HepG2 (cell line): ENCODE data around the gene UCP2. TPM values are rescaled to one million over a fixed set of nuclear protein-coding genes. Genes with fewer than 3 reads are reported as not detected.

ENCODE experiments used
- IKZF4 ChIP-seq: sonication (generic); formaldehyde crosslinking; IDR thresholded peaks from 2 replicates; pipeline ENCODE4 v1.5.1; 2020; ENCODE audit warnings: borderline replicate concordance, mild to moderate bottlenecking, low read depth, missing genetic modification reagents; ENCODE audit errors: not compliant biosample characterization
- KAT2B ChIP-seq: fragments of 150-350 bp; IDR thresholded peaks from 2 replicates; pipeline ENCODE4 v1.6.1; 2014; ENCODE audit warnings: low read depth, low read length, borderline replicate concordance
- KIAA2018 ChIP-seq: sonication (generic); formaldehyde crosslinking; IDR thresholded peaks from 2 replicates; pipeline ENCODE4 v1.5.0; 2020; ENCODE audit warnings: mild to moderate bottlenecking, missing genetic modification reagents, borderline replicate concordance
- RXRA ChIP-seq: sonication (generic); formaldehyde crosslinking; IDR thresholded peaks from 2 replicates; pipeline ENCODE4 v1.5.1; 2020; ENCODE audit warnings: missing genetic modification reagents
- ZBTB44 ChIP-seq: sonication (generic); formaldehyde crosslinking; IDR thresholded peaks from 2 replicates; pipeline ENCODE4 v1.4.0; 2020; ENCODE audit warnings: missing genetic modification reagents
- ZGPAT ChIP-seq: IDR thresholded peaks from 2 replicates; pipeline ENCODE4 v1.6.1; 2016; ENCODE audit warnings: mild to moderate bottlenecking
- polyA plus RNA-seq, 8 experiments: library from polyadenylated mRNA; depleted of rRNA in 3 of 8; stranded (reverse) in 7 of 8; unstranded in 1 of 8; fragments of >200 nt; fragmentation: Illumina TruSeq in 4 of 8; extraction: Trizol in 4 of 8; gene quantifications; 2 replicates each; pipeline versions ENCODE4 v1.2.1 to v1.2.3, GENCODE V29; 2011 to 2016; ENCODE audit warnings: low read depth in 4 of 8, missing spikeins in 1 of 8, mixed read lengths in 1 of 8; ENCODE audit not compliant: insufficient read depth in 1 of 8
- total RNA-seq, 5 experiments: library from RNA; depleted of rRNA; stranded (reverse); fragments of >200 nt; fragmentation: Illumina TruSeq; extraction: Trizol; gene quantifications; 2 replicates each; pipeline ENCODE4 v1.2.3, GENCODE V29; 2016; ENCODE audit warnings: low read depth in 1 of 5

The UCP2 gene
- total and polyA plus RNA-seq, 2 of the 13 experiments (the other 11 are each of a cell fraction or from before 2014, with no cell fraction given) = 2.7 to 3.2 TPM

DNA sequence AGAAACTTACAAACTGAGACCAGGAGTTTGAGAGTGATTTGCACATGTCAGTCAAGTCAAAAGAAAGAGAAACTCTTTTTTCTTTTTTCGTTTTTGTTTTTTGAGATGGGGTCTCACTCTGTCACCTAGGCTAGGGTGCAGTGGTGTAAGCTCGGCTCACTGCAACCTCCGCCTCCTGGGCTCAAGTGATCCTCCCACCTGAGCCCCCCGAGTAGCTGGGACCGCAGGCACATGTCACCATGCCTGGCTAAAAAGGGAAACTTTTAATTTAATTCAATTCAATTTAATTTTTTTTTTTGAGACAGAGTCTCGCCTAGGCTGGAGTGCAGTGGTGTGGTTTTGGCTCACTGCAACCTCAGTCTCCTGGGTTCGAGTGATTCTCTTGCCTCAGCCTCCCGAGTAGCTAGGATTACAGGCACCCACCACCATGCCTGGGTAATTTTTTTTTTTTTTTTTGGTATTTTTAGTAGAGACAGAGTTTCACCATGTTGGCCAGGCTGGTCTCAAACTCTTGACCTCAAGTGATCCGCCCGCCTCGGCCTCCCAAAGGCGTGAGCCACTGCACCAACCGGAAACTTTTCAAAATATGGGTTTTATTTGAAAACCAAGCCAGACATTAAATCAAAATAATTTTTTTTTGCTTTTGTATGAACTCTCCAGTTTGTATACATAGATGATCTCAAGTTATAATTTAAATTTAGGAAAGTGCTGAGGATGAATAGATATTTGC, 16.4 kb upstream of the UCP2 start (continued):
- TF ChIP-seq KIAA2018 (CRISPR knock-in tag) (no peak), RXRA (no peak), ZGPAT (CRISPR knock-in tag) (no peak), IKZF4 (CRISPR knock-in tag) (no peak), KAT2B (no peak), ZBTB44 (CRISPR knock-in tag) (no peak)
